NK-92 (cell line): ENCODE results near the gene TTC38.

Experiments used
- DNase-seq: peaks from one replicate; lab custom pipeline; 2025; ENCODE audit not compliant: unreplicated experiment; lab: John Stamatoyannopoulos, UW

The TTC38 gene

DNA sequence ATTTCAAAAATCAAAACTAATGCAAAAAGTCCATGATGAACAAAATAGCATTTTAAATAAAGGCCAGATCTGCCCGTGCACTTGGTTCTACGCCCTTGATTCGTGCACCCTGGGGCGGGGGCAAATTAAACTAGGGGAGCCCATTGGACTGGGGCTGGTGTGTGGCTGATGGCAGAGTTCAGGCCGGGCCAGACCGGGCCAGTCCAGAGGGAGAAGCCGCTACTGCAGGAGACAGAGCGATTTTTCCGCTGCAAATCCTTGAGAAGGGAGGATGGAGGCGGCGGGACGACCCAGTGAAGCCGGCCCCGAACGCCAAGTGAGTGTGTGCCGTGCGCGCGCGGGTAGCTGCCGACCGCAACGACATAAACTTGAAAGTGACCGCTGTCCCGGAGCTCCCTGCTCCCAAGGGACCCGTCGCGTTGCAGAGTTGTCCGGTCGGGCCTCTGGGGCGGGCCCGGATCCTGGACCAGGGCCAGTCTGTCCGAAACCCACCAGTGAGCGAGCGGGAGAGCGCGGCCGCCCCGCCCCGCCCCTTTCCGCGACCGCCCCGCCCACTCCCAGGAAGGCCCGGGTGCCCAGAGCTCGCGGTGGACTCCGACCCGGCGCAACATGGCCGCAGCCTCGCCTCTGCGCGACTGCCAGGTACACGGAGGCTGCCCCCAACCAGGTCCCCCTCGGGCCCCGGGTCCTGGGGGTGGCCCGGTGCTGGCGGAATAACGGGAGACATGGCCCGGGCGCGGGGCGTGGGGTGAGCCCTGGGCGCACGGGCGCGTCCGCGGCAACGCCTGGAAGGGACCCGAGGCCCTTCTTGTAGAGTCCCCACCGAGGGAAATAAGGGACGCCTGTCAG is at the start of gene TTC38:
TTC38 (plus strand) TSS at position 578 of the 849 bp plus-strand sequence; CDS start at position 610, 32 bp downstream.
- DNase-seq = no peak

DNA sequence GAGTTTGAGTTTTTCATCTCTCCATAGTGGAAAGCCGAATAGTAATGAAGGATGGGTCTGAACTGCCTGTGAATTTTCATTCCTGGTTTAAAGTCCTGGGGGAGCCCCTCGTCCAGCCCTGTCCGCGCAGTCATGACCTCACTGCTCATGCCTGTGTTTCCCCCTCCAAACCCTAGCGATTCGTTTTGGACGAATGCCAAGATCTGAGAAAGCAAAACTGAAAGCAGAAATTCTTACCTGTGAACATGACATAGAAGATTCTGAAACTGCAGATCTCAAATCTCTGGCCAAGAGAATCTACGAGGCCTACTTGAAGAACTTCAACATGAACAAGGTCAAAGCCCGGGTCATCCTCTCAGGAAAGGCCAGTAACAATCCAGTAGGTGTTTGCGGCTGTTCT is 48.2 kb upstream of the TTC38 start:
- no peak for DNase-seq

DNA sequence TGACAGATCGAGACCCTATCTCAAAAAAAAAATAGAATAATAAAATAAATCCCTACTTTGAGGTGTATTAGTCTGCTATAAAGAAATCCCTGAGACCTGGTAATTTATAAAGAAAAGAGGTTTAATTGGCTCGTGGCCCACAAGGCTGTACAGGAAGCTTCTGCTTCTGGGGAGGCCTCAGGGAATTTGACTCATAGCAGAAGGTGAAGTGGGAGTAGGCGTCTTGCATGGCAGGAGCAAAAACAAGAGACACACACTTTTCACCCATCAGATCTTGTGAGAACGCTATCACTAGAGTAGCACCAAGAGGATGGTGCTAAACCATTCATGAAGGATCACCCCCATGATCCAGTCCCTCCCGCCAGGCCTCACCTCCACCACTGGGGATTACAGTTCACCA is 46.9 kb upstream of the TTC38 start:
- no peak for DNase-seq

DNA sequence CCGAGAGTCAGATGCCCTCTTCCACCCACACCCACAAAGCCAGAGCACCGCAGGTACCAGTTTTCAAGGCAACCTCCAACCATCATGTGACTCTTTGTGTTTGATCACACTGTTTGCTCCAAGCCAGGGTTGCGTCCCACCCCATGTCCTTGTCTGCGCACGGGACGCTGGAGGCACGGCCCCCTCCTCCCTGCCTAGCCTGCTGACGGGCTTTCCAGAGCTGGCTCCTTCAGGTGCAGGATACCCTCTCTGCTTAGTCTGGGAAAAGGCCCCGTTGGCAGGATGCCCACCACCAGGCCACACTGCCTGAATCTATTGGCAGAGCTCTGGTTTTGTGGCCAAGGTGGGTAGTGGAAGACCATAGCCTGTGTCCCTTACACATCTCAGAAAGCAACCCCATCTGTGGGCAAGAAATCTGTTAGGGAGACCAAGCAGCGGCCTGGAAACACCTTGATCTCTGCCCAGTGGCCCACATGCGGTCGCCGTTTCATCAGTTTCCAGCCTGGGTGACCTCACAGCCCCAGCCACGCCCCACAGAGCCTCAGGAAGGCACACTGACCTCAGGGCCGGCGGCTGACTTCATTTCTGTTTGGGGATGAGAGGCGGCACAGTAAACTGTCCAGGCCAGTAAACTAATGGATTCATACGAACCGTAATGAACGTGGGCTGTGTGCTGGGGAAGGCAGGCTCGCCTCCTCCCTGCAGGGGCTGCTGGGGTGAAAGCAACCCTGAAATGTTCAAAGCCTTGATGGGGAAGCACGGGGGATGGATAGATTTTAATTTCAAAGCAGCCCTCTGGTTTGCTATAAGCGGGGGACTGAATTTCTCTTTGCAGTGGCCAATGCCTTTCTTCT is 43.5 kb upstream of the TTC38 start:
- no peak for DNase-seq

DNA sequence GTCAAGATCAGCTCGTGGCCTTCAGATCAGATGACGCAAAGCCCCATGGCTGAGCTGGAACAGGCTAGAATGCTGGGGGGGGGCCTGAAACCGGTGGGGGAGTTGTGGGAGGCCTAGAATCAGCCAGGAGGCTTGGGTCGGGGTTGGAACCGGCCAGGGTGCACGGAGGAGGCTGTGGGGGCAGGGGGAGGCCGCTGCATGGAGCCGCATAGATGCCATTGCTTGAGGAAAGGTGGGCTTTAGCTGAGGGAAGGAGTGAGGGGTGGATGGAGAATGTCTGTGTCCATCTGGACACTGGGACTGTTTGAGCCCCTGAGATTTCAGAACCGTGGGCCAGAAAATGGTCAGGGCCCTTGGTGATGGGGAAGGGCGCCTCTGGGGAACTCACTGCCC is 42.9 kb upstream of the TTC38 start:
- DNase-seq = no peak

DNA sequence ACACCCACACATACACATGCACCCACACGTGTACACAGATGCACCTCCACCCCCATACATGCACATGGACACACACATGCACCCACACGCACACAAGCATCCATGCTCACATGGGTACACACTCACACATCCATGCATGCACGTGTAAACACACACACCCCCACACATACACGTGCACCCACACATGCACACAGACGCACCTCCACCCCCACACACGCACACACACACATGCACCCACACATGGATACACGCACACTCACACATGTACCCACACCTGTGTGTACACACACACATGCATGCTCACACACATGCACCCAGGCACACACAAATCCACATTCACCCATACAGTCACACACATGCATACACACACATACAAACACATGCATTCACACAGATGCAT is 42.2 kb upstream of the TTC38 start:
- DNase-seq = no peak

DNA sequence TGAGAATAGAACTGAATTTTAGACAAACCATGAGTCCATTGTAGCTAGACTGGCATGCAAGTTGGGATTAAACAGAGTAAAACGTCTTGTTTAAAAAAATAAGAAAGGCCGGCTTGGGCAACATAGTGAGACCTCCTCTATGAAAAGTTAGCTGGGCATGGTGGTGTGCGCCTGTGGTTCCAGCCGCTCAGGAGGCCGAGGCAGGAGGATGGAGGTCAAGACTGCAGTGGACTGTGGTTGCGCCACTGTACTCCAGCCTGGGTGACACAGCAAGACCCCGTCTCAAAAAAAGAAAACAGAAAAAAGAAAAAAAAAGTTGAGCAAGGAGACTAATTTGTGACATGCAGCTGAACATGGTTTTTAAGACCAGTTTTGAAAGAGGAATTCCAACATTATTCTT is 41.2 kb upstream of the TTC38 start:
- DNase-seq = no peak

DNA sequence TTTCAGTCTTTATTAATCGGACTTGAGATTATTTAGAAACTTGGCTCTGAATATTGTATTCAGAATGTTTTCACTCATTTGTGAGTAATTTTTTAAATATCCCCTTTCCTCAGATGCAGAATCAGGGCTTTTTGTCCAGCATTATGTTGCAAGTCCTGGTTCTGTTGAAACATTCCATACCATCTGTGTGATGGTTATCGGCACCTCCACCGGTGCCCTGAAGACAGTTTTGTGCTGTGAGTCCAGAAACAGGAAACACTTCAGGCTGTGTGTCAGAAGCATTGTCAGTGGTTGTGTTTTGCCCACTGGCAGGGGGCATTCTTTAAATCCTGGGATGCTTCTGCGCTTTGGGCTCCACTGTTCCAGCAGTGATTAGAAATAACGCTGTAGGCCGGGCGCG is 38.1 kb upstream of the TTC38 start:
- DNase-seq = no peak

DNA sequence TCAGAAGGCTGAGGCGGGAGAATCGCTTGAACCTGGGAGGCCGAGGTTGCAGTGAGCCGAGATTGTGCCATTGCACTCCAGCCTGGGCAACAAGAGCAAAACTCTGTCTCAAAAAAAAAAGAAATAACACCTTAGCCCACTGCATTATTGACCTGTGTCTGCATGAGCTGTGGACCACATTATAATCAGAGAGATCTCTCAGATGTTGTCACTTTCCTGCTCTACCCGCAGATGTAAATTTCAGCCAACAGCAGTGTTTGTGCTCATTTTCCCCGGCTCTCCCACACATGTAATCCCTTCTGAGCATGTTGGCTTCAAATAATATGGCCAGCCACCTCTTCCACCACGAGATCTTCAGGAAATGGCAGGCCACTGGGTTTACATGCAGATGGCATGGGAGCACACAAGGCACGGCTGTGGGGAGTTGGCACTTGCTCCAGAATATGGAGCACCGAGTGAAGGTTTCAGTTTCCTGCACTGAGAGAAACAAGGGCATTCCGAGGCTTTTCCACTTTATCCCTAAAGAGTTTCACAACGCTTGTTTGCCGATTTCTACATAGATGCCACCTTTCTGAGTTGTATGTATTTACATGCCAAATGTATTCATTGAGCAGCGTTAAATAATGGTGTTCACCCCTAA is 37.4 kb upstream of the TTC38 start:
- no peak for DNase-seq

DNA sequence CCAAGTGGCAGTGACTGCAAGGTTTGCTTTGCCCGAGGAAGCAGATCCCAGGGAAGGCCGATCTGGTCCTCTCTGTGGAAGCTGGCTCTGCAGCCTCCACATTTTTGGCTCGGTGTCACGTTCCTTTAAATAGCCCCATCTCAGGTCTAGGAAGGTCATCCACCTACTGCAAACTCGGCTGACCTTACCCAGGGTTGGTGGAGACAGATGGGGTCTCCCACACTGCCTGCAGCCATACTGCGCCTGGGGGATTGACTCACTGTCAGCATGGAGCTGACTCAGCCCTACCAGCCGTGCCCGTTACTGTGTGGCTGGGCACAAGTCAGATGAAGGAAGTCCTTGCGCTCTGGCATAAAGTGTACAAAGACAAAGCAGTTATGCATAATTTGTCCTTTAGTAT is 34.6 kb upstream of the TTC38 start:
- DNase-seq = no peak

DNA sequence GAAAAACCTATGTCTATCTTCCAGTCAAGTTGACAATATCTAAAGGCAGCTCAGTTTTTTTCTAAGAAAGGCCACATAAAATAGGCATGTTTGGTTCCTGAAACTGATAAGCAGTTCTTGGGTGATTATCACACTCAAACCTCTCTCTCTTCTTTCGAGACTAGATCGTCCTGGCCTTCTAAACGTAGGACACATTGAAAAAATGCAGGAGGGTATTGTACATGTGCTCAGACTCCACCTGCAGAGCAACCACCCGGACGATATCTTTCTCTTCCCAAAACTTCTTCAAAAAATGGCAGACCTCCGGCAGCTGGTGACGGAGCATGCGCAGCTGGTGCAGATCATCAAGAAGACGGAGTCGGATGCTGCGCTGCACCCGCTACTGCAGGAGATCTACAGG is 32.8 kb upstream of the TTC38 start:
- DNase-seq = no peak

DNA sequence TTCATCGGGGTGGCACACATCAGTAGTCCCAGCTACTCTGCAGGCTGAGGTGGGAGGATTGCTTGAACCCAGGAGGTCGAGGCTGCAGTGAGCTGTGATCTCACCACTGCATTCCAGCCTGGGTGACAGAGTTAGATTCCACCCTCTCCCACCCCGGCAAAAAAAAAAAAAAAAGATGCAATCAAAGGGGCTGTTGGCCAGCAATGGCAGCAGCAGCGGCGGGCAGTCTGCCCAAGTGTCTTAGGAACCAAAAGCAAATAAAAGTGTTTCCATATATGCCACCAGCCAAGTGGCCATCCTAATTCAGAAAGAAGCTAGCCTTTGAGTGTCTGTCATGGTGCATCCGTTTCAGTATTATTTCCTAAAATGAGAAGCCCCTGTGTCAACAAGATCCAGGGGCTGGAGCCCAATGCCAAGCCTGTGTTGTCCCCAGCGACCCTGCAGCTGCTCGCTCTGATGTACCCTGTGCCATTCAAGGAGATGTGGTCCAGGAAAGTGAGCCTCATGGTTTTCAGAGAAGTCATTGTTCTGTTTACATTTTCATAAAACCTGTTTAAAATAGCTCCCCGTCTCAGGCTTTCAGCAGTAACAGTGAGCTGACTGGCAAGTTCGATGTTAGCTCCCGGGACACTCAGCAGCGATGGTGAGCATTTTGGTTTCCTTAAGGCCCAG is 30.2 kb upstream of the TTC38 start:
- no peak for DNase-seq

DNA sequence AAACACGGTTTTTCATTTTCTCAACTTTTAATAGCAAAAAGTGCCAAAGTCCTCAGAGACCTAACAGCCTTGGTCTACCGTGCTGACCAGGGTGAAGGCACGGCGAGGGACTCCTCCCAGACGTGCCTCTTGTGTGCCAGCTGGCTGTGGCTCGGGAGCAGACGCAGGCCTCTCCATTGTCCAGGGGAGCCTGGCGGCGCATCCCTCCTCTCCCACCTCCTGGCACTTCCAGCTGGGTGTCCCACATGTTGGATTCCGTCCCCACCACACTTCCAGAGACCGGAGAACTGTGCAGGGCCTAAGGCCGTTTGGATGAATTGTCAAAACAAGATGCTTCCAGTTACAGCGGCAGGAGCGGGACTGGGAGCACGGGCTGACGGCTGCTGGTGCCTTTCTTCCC is 29.3 kb upstream of the TTC38 start:
- DNase-seq = no peak

DNA sequence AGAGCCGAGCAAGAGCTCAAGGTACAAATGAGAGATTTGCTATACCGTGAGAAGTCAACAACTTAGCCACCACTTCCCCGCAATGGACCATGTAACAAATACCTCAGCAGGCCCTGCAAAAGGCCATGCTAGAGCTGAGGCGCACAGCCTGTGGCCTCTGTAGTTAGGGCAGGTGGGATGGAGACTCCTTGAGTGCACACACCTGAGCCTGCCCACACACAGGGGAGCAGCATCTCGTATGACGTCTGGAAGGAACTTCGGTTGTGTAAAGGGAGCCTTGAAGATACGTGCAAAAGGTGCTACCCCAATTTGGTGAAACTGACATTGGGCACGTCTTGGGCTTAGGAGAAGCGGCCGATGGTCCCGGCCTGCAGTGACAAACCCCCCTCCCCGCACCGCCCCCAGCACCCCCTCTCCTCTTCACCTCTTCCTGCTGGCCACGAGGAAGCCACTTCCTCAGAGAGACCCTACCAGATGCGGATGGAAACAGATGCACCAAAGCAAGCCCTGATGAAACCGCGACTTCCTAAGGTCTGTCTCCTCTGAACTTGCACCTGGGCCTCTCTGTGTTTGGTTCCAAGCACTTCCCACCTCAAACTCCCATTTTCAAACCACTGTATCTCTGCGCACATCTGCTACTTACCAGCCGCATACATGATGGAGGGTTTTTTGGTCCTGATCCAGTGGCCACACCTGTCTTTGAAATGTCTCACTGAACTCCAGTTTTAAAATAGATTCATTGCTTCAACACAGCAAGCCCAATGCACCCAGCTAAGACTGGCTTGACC is 28.4 kb upstream of the TTC38 start:
- DNase-seq = no peak

DNA sequence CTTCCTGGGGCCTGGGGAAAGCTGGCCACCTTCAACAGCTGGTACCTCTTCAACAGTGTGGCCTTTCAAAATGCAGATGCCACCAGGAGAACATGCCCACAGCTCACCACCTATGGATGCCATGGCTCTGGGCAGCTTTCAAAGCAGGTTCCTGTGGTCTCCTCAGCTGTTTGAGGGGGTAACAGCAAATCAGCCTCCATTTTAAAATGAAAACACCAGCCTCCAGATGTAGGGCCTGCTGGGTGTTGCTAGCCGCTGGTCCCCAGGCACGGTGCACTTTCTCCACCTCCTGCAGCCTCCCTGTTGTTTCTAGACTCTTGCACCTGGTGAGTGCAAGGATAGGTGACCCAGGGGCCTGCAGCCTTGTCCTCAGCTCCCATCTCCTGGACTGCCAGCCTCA is 27.7 kb upstream of the TTC38 start:
- no peak for DNase-seq

DNA sequence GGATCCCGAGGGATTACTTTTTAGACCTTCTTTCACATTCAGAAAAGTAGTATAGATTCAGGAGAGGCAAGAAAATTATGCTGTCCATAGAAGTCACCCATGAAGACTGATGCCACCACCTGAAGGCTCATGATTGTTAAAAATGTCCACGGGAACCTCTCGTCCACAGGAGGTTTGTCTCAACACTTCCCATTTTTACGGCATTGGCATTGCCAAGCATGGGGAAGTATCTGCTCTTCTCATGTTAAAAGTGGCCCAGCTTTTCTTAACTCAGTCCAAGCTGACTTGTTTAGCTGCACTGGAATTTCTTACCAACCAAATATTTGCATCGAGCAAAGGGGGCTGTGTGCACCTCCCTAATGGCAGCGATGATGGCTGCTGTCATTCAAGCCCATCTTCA is 27.3 kb upstream of the TTC38 start:
- DNase-seq = no peak

DNA sequence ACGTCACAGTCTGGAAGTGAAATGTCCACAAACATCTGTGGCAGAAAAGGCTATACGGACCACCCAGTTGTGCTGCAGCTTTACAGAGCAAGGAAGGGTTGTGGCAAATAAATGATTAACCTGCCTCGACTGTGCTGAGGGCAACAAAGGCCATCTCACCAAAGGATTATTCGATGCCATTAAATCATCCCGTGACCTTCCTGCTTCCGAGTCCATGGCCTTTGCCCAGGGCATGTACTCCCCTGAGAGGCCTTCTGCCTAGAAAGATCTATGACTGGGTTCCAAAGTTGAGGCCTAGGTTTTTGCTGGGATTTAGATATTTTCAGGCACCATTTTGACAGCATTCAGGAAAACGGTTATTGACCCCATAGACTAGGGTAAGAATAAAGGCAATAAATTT is 26.9 kb upstream of the TTC38 start:
- no peak for DNase-seq

DNA sequence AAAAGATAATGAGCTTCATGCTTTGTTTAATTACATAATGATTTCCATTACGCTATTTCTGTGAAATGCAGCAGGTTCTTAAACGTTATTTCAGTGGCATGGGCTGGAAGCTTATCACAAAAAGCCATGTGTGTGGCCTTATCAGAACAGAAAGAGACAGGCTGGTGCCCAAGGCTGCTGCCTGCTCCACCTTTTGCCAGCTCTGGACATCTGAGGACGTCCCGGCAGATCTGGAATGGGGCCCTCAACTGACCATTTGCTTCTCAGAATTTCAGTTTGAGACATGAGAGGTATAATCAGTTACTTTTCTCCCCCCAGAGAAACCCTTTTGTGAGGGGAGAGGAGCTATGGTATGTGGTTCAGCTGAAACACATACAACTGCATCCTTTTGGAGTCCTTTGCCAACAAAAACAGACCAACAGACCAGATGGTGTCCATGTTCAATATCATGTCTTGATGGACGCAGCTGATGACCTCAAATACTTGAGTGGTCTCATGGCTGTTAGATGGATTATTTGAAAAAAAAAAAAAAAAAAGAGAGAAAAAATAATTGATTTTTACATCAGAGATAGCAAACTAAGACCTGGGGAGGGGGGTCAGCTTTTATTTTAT is 26.3 kb upstream of the TTC38 start:
- no peak for DNase-seq

DNA sequence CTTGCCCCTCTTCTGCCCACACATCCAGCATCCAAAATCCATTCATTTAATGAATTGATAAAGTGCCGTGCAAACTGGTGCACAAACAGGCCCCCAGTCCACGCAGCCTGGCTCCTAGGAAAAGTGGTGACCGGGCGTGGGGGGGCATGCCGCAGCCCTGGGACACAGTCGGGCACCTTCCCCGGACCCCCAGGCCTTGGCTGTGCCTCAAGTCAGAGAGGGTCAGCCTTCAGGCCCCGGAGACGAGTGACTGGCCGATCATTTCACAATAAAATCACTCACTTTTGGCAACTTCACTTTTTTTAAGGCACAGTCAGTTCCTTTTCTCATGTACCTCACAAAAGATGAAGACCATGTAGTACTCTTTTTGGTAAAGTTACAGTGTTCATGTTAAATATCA is 25.7 kb upstream of the TTC38 start:
- DNase-seq = no peak

DNA sequence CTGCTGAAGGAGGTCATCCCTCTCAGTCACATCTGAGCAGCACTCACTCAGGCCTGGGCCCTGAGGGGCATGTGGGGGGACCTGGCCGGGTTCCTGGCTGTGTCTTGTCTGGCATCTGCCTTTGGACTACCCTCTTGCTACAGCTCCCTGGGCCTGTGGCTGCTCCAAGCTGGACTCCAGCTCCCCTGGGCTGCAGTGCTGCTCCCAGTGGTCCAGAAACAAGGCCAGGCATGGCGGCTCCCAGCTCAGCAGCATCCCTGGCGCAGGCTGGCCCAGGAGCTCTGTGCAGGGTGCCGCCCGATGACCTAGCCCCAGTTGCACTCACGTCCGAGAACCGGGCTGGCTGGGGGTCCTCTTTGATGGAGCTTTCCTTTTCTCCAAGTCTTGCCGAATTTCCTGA is 23.0 kb upstream of the TTC38 start:
- DNase-seq = no peak
